PC-9 (cell line): Measurements from ENCODE around the gene SELENOM.

Experiments
- EZH2 ChIP-seq: fragments of 200-600 bp; sonication (generic); IDR thresholded peaks from 2 replicates; pipeline ENCODE4 v1.8.0; 2017; ENCODE audit warnings: antibody characterized with exemption, low read depth
- TF ChIP-seq, protein P1 (sequence below): fragments of 200-600 bp; sonication (generic); conservative IDR thresholded peaks from 2 replicates; pipeline ENCODE4 v1.6.1; 2017; ENCODE audit warnings: mixed run types, antibody characterized with exemption, mild to moderate bottlenecking, moderate library complexity

DNA sequence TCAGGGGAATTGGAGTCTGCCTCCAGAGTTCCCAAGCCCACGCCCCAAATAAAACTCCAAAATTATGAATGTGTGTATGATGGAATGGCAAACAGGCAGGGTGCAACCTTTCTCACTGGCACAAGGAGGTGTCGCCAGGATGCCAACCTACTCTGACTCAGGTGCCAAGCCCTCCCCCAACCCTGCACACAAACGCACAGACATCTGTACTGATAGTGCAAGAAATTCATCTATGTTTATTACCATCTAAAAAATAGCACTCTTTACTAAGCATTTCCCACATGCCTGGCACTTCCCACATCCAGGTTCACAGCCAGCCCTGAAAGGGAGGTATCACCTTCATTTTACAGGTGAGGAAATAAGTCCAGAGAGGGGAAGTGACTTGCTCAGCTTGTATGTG, 31.7 kb upstream of the SELENOM start:
- TF ChIP-seq, protein P1, sequence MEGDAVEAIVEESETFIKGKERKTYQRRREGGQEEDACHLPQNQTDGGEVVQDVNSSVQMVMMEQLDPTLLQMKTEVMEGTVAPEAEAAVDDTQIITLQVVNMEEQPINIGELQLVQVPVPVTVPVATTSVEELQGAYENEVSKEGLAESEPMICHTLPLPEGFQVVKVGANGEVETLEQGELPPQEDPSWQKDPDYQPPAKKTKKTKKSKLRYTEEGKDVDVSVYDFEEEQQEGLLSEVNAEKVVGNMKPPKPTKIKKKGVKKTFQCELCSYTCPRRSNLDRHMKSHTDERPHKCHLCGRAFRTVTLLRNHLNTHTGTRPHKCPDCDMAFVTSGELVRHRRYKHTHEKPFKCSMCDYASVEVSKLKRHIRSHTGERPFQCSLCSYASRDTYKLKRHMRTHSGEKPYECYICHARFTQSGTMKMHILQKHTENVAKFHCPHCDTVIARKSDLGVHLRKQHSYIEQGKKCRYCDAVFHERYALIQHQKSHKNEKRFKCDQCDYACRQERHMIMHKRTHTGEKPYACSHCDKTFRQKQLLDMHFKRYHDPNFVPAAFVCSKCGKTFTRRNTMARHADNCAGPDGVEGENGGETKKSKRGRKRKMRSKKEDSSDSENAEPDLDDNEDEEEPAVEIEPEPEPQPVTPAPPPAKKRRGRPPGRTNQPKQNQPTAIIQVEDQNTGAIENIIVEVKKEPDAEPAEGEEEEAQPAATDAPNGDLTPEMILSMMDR = no peak
- no peak for TF ChIP-seq EZH2
